A549 (cell line): ENCODE measurements around the gene S100B.

Experiments
- CEBPB ChIP-seq, 2 experiments: fragments of >200 bp in 1 of 2; sonication (Bioruptor Twin) in 1 of 2; formaldehyde crosslinking in 1 of 2; IDR thresholded peaks; 2 replicates each; pipeline ENCODE4 v1.6.1; 2012 to 2016
- EHMT2 ChIP-seq: fragments of 200-600 bp; sonication (generic); IDR thresholded peaks from 2 replicates; pipeline ENCODE4 v1.6.1; 2016; ENCODE audit warnings: antibody characterized with exemption, low read depth, mild to moderate bottlenecking, moderate library complexity
- EP300 ChIP-seq, 2 experiments: fragments of >200 bp; sonication (Bioruptor Twin); formaldehyde crosslinking; IDR thresholded peaks; 2 replicates in 1 of 2; 3 replicates in 1 of 2; pipeline ENCODE4 v1.6.1; 2016 to 2017
- NR3C1 ChIP-seq: fragments of >200 bp; sonication (Bioruptor Twin); formaldehyde crosslinking; IDR thresholded peaks from 3 replicates; pipeline ENCODE4 v1.6.1; 2017
- POLR2A ChIP-seq: IDR thresholded peaks from 2 replicates; pipeline ENCODE4 v1.6.1; 2012; ENCODE audit warnings: mild to moderate bottlenecking, low read length
- RAD21 ChIP-seq, 2 experiments: fragments of >200 bp in 1 of 2; sonication (Bioruptor Twin) in 1 of 2; formaldehyde crosslinking in 1 of 2; IDR thresholded peaks in 1 of 2; conservative IDR thresholded peaks in 1 of 2; 2 replicates in 1 of 2; 3 replicates in 1 of 2; pipeline ENCODE4 v1.6.1; 2012 to 2018; ENCODE audit warnings: inconsistent platforms in 1 of 2
- RCOR1 ChIP-seq: fragments of 150-350 bp; IDR thresholded peaks from 2 replicates; pipeline ENCODE4 v1.6.1; 2014; ENCODE audit warnings: antibody characterized with exemption, low read length, low read depth
- TF ChIP-seq, protein P1 (sequence below): fragments of 200-600 bp; sonication (generic); IDR thresholded peaks from 2 replicates; pipeline ENCODE4 v1.6.1; 2016; ENCODE audit warnings: antibody characterized with exemption, mild to moderate bottlenecking, moderate library complexity
- TF ChIP-seq, protein P2 (sequence below): fragments of >200 bp; sonication (Bioruptor Twin); formaldehyde crosslinking; IDR thresholded peaks from 3 replicates; pipeline ENCODE4 v1.5.1; 2016

DNA sequence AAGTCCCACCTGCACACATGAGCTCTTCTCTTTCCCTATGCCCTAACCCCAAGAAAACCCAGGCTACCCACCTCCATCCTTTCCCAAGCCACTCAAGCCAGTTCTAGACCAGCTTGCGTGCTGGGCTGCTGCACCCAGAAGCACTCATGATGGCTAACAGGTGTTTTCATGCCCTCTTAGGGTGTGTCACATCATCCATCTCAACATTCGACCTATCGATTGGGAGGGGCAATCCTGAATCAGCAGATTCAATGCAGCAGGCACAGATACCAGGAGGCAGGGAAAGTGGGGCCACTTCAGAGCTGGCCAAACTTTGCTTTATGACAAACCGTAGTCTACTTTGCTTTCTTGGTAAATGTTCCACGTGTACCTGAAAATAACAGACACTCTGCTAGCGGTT, 24.0 kb upstream of the S100B start:
- TF ChIP-seq POLR2A (no peak), EP300 (IDR thresholded peaks at IDR 0.05) (no peak), RCOR1 (no peak), EHMT2 (no peak), NR3C1 (no peak), RAD21 (conservative IDR thresholded peaks at IDR 0.05 in 1 of 2, IDR thresholded peaks at IDR 0.05 in 1 of 2) (no peak), CEBPB (IDR thresholded peaks at IDR 0.05) (no peak)
- TF ChIP-seq, protein P1, sequence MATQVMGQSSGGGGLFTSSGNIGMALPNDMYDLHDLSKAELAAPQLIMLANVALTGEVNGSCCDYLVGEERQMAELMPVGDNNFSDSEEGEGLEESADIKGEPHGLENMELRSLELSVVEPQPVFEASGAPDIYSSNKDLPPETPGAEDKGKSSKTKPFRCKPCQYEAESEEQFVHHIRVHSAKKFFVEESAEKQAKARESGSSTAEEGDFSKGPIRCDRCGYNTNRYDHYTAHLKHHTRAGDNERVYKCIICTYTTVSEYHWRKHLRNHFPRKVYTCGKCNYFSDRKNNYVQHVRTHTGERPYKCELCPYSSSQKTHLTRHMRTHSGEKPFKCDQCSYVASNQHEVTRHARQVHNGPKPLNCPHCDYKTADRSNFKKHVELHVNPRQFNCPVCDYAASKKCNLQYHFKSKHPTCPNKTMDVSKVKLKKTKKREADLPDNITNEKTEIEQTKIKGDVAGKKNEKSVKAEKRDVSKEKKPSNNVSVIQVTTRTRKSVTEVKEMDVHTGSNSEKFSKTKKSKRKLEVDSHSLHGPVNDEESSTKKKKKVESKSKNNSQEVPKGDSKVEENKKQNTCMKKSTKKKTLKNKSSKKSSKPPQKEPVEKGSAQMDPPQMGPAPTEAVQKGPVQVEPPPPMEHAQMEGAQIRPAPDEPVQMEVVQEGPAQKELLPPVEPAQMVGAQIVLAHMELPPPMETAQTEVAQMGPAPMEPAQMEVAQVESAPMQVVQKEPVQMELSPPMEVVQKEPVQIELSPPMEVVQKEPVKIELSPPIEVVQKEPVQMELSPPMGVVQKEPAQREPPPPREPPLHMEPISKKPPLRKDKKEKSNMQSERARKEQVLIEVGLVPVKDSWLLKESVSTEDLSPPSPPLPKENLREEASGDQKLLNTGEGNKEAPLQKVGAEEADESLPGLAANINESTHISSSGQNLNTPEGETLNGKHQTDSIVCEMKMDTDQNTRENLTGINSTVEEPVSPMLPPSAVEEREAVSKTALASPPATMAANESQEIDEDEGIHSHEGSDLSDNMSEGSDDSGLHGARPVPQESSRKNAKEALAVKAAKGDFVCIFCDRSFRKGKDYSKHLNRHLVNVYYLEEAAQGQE: no peak
- TF ChIP-seq, protein P2, sequence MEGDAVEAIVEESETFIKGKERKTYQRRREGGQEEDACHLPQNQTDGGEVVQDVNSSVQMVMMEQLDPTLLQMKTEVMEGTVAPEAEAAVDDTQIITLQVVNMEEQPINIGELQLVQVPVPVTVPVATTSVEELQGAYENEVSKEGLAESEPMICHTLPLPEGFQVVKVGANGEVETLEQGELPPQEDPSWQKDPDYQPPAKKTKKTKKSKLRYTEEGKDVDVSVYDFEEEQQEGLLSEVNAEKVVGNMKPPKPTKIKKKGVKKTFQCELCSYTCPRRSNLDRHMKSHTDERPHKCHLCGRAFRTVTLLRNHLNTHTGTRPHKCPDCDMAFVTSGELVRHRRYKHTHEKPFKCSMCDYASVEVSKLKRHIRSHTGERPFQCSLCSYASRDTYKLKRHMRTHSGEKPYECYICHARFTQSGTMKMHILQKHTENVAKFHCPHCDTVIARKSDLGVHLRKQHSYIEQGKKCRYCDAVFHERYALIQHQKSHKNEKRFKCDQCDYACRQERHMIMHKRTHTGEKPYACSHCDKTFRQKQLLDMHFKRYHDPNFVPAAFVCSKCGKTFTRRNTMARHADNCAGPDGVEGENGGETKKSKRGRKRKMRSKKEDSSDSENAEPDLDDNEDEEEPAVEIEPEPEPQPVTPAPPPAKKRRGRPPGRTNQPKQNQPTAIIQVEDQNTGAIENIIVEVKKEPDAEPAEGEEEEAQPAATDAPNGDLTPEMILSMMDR: no peak
